Large intestine (tissue), 12 donors: Measurements from ENCODE around the gene ZNF236. TPM values are rescaled to one million over a fixed set of nuclear protein-coding genes. Genes with fewer than 3 reads are reported as not detected.
"Not testable (repeated sequence)": the region's sequence is repeated elsewhere in the genome, so short reads cannot be mapped to it uniquely, and the experiment has no call there.

ENCODE experiments used
- DNase-seq, 2 donors: peaks; one replicate each; pipeline versions ENCODE4 v3.0.0 to v3.0.0-alpha.2; 2013
- H3K27ac ChIP-seq: one replicate; pipeline ENCODE4 v1.5.1; 2013; ENCODE audit warnings: low read length
- H3K27me3 ChIP-seq: 2 replicates; pipeline ENCODE4 v1.6.1; 2013; ENCODE audit warnings: low read length; ENCODE audit not compliant: control insufficient read depth, insufficient read depth
- H3K36me3 ChIP-seq: 2 replicates; pipeline ENCODE4 v1.6.1; 2013; ENCODE audit warnings: low read length; ENCODE audit not compliant: control insufficient read depth, insufficient read depth
- H3K4me1 ChIP-seq: one replicate; pipeline ENCODE4 v1.6.1; 2013; ENCODE audit warnings: low read length; ENCODE audit not compliant: control insufficient read depth, insufficient read depth
- H3K4me3 ChIP-seq: one replicate; pipeline ENCODE4 v1.5.1; 2013; ENCODE audit warnings: low read length
- H3K9me3 ChIP-seq: one replicate; pipeline ENCODE4 v1.6.1; 2013; ENCODE audit warnings: mild to moderate bottlenecking, low read depth, low read length, moderate library complexity; ENCODE audit not compliant: control insufficient read depth
- WGBS: methylation state at CpG from one replicate; pipeline ENCODE4 v1.1.5; 2013; ENCODE audit warnings: low lambda C conversion rate; ENCODE audit not compliant: insufficient coverage; 5-methylcytosine and 5-hydroxymethylcytosine counted together
- long read RNA-seq, 11 donors: transcript quantifications; one replicate each; lab custom pipeline, GENCODE V29; 2026
- polyA plus RNA-seq: library from polyadenylated mRNA; unstranded; fragments of 120-200 nt; gene quantifications from one replicate; pipeline ENCODE4 v1.2.1, GENCODE V29; 2013

ZNF236 gene
- 7.1 TPM for polyA plus RNA-seq
- long read RNA-seq, donor 1: 0 reads
- long read RNA-seq, donor 2: 0 reads
- long read RNA-seq, donor 3: 0 reads
- long read RNA-seq, donor 4: 0 reads
- long read RNA-seq, donor 5: 0 reads
- long read RNA-seq, donor 6: 0 reads
- long read RNA-seq, donor 7, partial matches to known transcripts: 5 of 5 reads
- long read RNA-seq, donor 7, other reads (novel, unspliced or antisense): 0 of 5 reads
- long read RNA-seq, donor 8, partial matches to known transcripts: 8 of 11 reads
- long read RNA-seq, donor 8, other reads (novel, unspliced or antisense): 0 of 11 reads
- long read RNA-seq, donor 9, partial matches to known transcripts: 0 of 1 reads
- long read RNA-seq, donor 9, other reads (novel, unspliced or antisense): 0 of 1 reads
- long read RNA-seq, donor 10: 0 reads
- long read RNA-seq, donor 11, partial matches to known transcripts: 0 of 1 reads
- long read RNA-seq, donor 11, other reads (novel, unspliced or antisense): 0 of 1 reads

DNA sequence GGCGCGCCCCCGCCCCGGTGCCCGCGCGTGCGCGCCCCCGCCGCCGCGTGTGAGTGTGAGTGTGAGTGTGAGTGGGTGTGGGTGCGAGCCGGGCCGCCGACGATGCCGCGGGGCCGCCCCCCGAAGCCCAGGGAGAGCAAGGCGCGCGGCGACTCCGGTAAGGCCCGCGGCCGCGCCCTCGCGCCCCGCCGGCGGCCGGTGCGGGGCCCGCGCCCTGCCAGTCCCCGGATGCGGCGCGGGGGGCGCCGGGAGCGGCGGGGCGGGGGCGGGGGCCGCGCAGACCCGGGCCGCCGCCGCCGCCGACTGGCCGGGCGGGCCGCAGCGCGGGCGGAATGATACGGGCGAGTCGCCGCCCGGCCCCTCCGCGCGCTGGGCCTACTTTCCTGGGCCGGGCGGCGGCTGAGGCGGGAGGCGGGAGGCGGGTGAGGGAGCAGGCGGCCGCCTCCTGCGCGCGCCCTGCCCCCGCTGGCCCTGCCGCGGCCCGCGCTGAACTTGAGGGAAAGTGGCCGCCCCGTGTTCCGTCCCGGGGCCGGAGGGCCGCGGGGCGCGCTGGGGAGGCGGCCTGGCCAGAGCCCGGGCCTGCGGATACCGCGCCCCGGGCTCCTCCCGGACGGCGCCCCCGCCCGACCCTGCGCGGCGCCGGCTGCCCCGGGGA, at the start of gene ZNF236:
Gene ZNF236 (plus strand): TSS at position 52 of the 655 bp plus-strand sequence. CDS start 51 bp downstream, at position 103.
- DNase-seq: peak; percentile 67 to 87
- WGBS: no CpG with 5 or more reads among the region's 113 CpGs
- Histone ChIP-seq H3K9me3 (no peaks in the 10 kb centered on the region), H3K4me3 (peak within 1 kb of the TSS; percentile 91), H3K36me3 (no peaks in the 10 kb centered on the region), H3K4me1 (no peaks in the 10 kb centered on the region), H3K27me3 (no peaks in the 10 kb centered on the region), H3K27ac (peak within 1 kb of the TSS; percentile 79)

DNA sequence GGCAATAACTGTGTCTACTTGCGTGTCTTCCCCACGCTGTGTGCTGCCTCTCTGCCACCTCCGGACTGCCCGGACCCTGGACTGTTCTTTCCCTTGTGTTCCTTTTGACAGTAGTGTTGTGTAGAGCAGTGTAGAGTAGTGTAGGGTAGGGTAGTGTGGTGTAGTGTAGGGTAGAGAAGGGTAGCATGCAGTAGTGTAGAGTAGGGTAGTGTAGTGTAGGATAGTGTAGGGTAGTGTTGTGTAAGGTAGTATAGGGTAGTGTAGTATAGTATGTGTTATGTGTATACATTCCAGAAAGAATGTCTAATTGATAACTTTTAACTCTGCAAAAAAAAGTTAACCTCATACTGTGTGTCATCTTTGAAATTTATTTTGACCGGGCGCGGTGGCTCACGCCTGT, 49.7 kb upstream of the ZNF236 start:
- no peak overlapping the region for H3K27ac ChIP-seq
- no peaks in the 10 kb centered on the region for H3K27me3 ChIP-seq
- DNase-seq: no peak
- H3K36me3 ChIP-seq: no peaks in the 10 kb centered on the region
- no peaks in the 10 kb centered on the region for H3K4me1 ChIP-seq
- no peaks in the 10 kb centered on the region for H3K9me3 ChIP-seq
- WGBS: no CpG with 5 or more reads among the region's 8 CpGs
- no peak overlapping the region for H3K4me3 ChIP-seq

DNA sequence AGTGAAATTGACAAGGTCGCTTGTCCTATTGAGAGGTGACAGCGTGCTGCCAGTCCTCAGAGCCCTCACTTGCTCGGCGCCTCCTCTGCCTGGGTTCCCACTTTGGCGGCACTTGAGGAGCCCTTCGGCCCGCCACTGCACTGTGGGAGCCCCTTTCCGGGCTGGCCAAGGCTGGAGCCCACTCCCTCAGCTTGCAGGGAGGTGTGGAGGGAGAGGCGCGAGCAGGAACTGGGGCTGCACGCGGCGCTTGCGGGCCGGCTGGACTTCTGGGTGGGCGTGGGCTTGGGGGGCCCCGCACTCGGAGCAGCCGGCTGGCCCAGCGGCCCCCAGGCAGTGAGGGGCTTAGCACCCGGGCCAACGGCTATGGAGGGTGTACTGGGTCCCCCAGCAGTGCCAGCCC, 45.3 kb upstream of the ZNF236 start:
- H3K27me3 ChIP-seq, H3K36me3 ChIP-seq, DNase-seq, H3K9me3 ChIP-seq, H3K4me1 ChIP-seq, H3K27ac ChIP-seq, H3K4me3 ChIP-seq: not testable (repeated sequence)
- no CpG with 5 or more reads among the region's 22 CpGs for WGBS

DNA sequence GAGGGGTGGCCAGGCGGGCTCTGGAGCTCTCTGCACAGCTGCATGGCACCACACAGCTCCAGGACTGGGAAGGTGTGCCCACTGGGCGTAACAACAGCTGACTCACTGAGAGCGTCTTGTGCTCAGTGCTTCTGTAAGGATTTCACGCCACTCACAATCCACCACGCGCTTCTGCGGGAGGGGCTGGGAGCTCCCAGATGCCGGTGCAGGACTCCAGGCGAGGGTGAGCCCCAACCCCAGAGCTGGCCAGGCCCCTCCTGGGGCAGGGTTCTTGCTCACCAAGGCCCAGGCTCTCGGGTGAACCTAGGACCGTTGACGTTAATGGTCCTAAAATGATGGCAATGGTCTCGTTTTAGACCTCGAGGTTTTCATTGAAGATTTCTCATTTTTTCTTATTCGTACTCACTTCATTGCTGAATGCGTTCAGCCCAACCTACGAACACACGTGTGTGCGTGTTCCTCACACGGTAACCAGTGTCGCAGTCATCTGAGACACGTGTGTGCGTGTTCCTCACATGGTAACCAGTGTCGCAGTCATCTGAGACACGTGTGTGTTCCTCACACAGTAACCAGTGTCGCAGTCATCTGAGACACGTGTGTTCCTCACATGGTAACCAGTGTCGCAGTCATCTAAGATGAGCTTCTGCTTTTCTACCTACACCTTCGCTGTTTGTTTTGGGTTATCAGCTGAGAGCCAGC, 38.4 kb upstream of the ZNF236 start:
- Histone ChIP-seq H3K9me3 (peaks cover 12% of the 10 kb centered on the region), H3K27ac (no peak overlapping the region), H3K4me1 (no peaks in the 10 kb centered on the region), H3K4me3 (no peak overlapping the region), H3K36me3 (no peaks in the 10 kb centered on the region), H3K27me3 (no peaks in the 10 kb centered on the region)
- WGBS: no CpG with 5 or more reads among the region's 29 CpGs
- no peak for DNase-seq

DNA sequence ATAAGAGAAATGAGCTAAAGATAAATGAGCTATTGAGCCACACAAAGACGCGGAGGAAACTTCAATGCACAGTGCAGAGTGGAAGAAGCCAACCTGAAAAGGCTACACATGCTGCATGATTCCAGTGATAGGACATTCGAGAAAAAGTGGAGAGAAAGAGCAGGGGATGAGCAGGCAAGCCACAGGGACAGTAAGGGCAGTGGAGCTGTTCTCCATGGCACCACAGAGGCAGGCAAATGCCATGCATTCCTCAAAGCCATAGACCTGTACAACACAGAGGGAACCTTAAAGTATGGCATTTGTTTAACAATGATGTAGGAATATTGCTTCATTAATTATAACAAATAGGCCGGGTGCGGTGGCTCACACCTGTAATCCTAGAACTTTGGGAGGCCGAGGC, 36.5 kb upstream of the ZNF236 start:
- H3K9me3 ChIP-seq: peaks cover 14% of the 10 kb centered on the region
- H3K27me3 ChIP-seq: no peaks in the 10 kb centered on the region
- no peak for DNase-seq
- H3K4me1 ChIP-seq: no peaks in the 10 kb centered on the region
- no peak overlapping the region for H3K27ac ChIP-seq
- no peaks in the 10 kb centered on the region for H3K36me3 ChIP-seq
- H3K4me3 ChIP-seq: no peak overlapping the region
- WGBS: 94% methylated on average over 3 of the region's 6 CpGs

DNA sequence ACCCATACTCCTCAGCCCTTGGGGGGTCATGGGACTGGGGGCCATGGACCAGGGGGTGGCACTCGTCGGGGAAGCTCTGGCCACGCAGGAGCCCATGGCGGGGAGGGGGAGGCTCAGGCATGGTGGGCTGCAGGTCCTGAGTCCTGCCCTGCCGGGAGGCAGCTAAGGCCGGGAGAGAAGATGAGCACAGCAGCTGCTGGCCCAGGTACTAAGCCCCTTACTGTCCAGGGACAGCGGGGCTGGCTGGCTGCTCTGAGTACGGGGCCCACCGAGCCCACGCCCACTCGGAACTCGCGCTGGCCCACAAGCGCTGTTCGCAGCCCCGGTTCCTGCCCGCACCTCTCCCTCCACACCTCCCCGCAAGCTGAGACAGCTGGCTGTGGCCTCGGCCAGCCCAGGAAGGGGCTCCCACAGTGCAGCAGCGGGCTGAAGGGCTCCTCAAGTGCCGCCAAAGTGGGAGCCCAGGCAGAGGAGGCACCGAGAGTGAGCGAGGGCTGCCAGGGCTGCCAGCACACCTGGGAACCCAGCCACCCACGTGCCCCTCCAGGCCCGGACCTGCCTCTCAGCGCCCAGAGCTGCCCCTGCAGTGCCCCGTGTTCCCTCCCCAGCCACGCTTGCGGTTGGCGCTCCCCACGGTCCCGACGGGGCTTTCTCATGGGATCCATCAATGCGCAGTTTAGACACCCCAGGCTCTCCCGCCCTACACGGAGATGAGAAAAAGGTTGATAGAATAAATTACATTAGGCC, 33.6 kb upstream of the ZNF236 start:
- Histone ChIP-seq H3K36me3 (no peaks in the 10 kb centered on the region), H3K4me3 (no peak overlapping the region), H3K9me3 (peaks cover 20% of the 10 kb centered on the region), H3K27ac (no peak overlapping the region), H3K27me3 (no peaks in the 10 kb centered on the region), H3K4me1 (no peaks in the 10 kb centered on the region)
- no CpG with 5 or more reads among the region's 36 CpGs for WGBS
- DNase-seq: no peak

DNA sequence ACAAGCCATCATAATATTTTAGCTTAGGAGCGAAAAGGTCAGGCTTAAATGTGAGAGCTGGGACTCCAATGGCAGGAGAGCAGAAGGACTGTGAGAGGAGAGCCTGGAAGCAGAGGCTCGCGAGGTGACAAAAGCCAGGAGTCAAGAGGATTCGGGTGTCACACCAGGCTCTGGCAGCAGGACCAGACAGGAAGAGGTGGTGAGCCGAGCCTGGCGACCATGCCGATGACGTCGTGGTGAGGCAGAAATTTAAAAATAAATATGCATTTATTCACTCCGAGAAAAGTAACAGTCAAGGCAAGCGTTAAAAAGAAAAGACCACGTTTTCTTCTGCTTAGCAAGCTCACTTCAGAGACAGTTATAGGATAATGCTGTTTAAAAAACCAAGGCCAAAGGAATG, 31.3 kb upstream of the ZNF236 start:
- Histone ChIP-seq H3K9me3 (peaks cover 22% of the 10 kb centered on the region), H3K27ac (no peak overlapping the region), H3K4me1 (no peaks in the 10 kb centered on the region), H3K27me3 (no peaks in the 10 kb centered on the region), H3K4me3 (no peak overlapping the region), H3K36me3 (no peaks in the 10 kb centered on the region)
- WGBS: 100% methylated on average over 1 of the region's 12 CpGs
- DNase-seq: no peak

DNA sequence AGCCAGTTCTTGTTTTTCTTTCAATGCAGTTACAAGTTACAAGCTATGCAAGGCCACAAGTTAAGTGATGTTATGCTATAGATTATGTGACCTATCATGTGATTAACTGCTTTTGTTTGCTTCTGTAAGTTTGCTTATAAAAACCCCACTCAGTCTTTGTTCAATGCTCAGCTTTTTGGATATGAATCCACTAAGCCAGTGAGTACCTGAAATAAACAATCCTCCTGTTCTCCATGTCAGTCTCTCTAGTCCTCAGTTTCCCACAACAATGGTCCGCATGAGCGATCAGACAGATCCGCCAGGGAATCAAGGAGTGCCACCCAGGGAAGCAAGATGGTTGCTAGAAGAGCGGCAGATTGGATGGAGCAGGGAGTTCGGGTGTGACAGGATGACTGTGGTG, 30.7 kb upstream of the ZNF236 start:
- H3K27ac ChIP-seq: no peak overlapping the region
- no peaks in the 10 kb centered on the region for H3K4me1 ChIP-seq
- H3K27me3 ChIP-seq: no peaks in the 10 kb centered on the region
- no peaks in the 10 kb centered on the region for H3K36me3 ChIP-seq
- H3K9me3 ChIP-seq: peaks cover 22% of the 10 kb centered on the region
- H3K4me3 ChIP-seq: no peak overlapping the region
- DNase-seq: no peak
- WGBS: no CpG with 5 or more reads among the region's 5 CpGs

DNA sequence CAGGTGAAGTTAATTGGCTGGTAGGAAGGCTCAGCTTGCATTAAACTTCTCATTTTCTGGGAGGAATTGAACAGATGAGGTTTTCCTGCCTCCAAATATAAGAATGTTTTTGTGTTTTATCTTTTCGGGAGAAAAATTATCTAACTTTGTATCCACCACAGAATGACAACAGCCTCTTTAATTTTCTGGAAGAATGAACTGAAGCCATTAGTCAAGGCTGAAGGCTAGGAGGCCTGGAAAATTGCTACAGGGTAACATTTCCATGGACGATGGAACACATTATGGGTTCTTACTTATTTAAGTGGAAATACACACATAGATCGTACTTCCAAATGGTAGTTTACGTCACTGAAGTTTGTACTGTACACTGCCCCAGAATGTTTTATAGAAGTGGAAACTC, 28.0 kb upstream of the ZNF236 start:
- no peak for DNase-seq
- 90% methylated on average over 2 of the region's 4 CpGs for WGBS
- no peaks in the 10 kb centered on the region for H3K4me1 ChIP-seq
- H3K27ac ChIP-seq: no peak overlapping the region
- no peaks in the 10 kb centered on the region for H3K27me3 ChIP-seq
- H3K9me3 ChIP-seq: peaks cover 11% of the 10 kb centered on the region
- no peaks in the 10 kb centered on the region for H3K36me3 ChIP-seq
- H3K4me3 ChIP-seq: no peak overlapping the region
